NCI-H226 (cell line): ENCODE results near the gene SEPTIN10.
"Not testable (repeated sequence)": the region's sequence is repeated elsewhere in the genome, so short reads cannot be mapped to it uniquely, and the experiment has no call there.

Experiments used
- DNase-seq: peaks from one replicate; pipeline ENCODE4 v3.0.0-alpha.2; 2015

Gene SEPTIN10

GRCh38 chr2:109542384-109542783, 71.4 kb downstream of the SEPTIN10 start:
- DNase-seq, result no peak

- DNase-seq, result no peak
Measured at GRCh38 chr2:109538546-109538945, 75.2 kb downstream of the SEPTIN10 start.

- peak; percentile 21 for DNase-seq
Measured at GRCh38 chr2:109537565-109538222, 76.1 kb downstream of the SEPTIN10 start.

- not testable (repeated sequence) for DNase-seq
Measured at GRCh38 chr2:109536556-109536955, 77.2 kb downstream of the SEPTIN10 start.

GRCh38 chr2:109535217-109535946, 78.4 kb downstream of the SEPTIN10 start:
- DNase-seq, result no peak

- DNase-seq, result no peak
Measured at GRCh38 chr2:109533823-109534222, 79.9 kb downstream of the SEPTIN10 start.

- DNase-seq, result no peak
Measured at GRCh38 chr2:109532728-109533076, 81.1 kb downstream of the SEPTIN10 start.

GRCh38 chr2:109531896-109532727, 81.7 kb downstream of the SEPTIN10 start:
- DNase-seq, result no peak

- DNase-seq, result no peak
Measured at GRCh38 chr2:109531221-109531620, 82.5 kb downstream of the SEPTIN10 start.

GRCh38 chr2:109530712-109531111, 83.1 kb downstream of the SEPTIN10 start:
- no peak for DNase-seq

- DNase-seq, result no peak
Measured at GRCh38 chr2:109529532-109530449, 84.0 kb downstream of the SEPTIN10 start.

- no peak for DNase-seq
Measured at GRCh38 chr2:109528811-109529501, 84.8 kb downstream of the SEPTIN10 start.

- DNase-seq, result no peak
Measured at GRCh38 chr2:109527846-109528705, 85.7 kb downstream of the SEPTIN10 start.

- no peak for DNase-seq
Measured at GRCh38 chr2:109527079-109527478, 86.7 kb downstream of the SEPTIN10 start.

GRCh38 chr2:109526442-109526970, 87.3 kb downstream of the SEPTIN10 start:
- no peak for DNase-seq

GRCh38 chr2:109525836-109526235, 87.9 kb downstream of the SEPTIN10 start:
- DNase-seq, result no peak

- DNase-seq, result no peak
Measured at GRCh38 chr2:109523536-109524361, 90.0 kb downstream of the SEPTIN10 start.

- DNase-seq, result no peak
Measured at GRCh38 chr2:109523121-109523520, 90.6 kb downstream of the SEPTIN10 start.

GRCh38 chr2:109522063-109522374, 91.7 kb downstream of the SEPTIN10 start:
- no peak for DNase-seq
